NCI-H1105 treated with DMSO at 0.1 percent for 48 hours (cell line): ENCODE results near the gene SCTR.

Source experiments
- DNase-seq: peaks from one replicate; lab custom pipeline; 2025; lab: John Stamatoyannopoulos, UW

SCTR gene

GRCh38 chr2:119442850-119443249 is 81.4 kb downstream of the SCTR start:
- DNase-seq, result no peak

GRCh38 chr2:119442226-119442619 is 82.1 kb downstream of the SCTR start:
- DNase-seq, result no peak

GRCh38 chr2:119441376-119442225 is 82.7 kb downstream of the SCTR start:
- DNase-seq, result no peak

GRCh38 chr2:119440873-119441272 is 83.4 kb downstream of the SCTR start:
- DNase-seq, result no peak

DNA sequence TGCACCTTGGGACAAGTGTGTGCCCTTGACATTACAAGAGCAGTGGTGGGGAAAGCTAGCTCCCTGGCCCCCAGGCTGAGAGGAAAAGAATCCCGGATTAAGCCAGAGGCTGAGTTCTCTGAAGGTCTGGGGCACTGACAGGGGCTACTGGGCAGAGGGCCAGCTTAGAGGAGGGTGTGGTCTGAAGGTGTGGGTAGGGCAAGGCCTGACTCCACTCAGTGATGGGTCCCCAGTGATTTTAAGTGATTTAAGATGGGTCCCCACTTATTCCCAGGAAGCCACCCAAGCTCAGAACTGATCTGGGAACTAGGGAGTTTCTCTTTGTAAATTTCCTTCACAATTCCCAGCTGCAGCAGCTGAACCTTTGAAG is 83.8 kb downstream of the SCTR start:
- DNase-seq, result no peak

GRCh38 chr2:119439574-119440500 is 84.4 kb downstream of the SCTR start:
- no peak for DNase-seq

- DNase-seq, result no peak
Measured at GRCh38 chr2:119438726-119439284, 85.5 kb downstream of the SCTR start.

- DNase-seq, result no peak
Measured at GRCh38 chr2:119438128-119438656, 86.1 kb downstream of the SCTR start.

DNA sequence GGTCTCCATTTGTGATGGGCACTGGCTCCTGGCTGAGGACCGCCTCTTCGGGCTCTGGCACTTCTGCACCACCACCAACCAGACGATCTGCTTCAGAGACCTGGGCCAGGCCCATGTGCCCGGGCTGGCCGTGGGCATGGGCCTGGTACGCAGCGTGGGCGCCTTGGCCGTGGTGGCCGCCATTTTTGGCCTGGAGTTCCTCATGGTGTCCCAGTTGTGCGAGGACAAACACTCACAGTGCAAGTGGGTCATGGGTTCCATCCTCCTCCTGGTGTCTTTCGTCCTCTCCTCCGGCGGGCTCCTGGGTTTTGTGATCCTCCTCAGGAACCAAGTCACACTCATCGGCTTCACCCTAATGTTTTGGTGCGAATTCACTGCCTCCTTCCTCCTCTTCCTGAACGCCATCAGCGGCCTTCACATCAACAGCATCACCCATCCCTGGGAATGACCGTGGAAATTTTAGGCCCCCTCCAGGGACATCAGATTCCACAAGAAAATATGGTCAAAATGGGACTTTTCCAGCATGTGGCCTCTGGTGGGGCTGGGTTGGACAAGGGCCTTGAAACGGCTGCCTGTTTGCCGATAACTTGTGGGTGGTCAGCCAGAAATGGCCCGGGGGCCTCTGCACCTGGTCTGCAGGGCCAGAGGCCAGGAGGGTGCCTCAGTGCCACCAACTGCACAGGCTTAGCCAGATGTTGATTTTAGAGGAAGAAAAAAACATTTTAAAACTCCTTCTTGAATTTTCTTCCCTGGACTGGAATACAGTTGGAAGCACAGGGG is 87.1 kb downstream of the SCTR start:
- no peak for DNase-seq

GRCh38 chr2:119435953-119436297 is 88.4 kb downstream of the SCTR start:
- DNase-seq, result no peak

- DNase-seq, result no peak
Measured at GRCh38 chr2:119435081-119435952, 89.0 kb downstream of the SCTR start.

DNA sequence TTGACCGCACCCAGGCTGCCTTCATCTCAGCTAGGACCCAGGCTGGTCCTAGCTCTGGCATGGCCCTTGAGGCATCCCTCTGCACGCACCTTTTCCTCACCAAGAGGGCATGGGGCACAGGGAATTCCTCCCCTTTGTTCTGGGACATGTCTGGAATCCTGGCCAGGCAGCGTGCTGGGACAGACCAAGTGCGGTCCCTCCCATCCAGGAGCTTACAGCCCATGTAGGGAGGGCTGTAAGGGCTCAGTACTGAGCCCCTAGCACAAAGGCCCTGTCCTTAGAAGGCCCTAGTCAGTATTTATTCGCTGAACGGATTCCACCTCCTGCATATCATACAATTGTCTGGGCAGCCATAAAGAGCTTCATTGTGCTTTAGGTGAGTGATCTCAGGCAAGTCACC is 89.6 kb downstream of the SCTR start:
- no peak for DNase-seq

DNA sequence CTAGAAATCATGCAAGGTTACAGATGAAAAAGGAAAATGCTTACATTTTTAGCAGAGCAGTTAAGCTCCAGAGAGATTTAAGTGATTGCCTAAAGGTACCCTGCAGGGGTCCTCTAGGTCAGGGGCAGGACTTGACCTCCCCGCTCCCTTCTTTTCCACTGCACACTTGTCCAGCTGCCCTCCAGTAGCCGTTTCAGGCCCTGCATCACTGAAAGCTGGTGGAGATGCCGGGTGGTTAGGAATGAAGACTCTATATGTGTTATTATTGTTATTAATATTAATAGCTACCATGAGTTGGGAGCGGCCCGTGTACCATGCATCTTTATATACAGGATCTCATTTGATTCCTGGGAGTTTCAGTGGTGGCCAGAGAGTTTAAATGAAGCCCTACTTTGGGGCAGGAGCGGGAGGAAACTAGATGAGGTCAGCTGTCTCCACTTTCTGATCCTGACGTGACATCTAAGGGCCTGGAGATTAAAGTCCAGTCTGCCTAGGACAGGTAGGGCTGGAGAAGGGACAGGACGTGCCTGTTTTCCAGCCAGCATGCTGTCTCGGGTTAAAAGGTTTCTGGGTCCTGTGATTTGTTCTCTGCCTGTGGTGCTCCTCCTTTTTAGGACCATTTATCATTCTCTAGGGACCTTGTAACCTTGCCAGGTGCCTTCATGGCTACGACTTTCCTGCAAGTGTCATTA is 90.5 kb downstream of the SCTR start:
- DNase-seq, result no peak

DNA sequence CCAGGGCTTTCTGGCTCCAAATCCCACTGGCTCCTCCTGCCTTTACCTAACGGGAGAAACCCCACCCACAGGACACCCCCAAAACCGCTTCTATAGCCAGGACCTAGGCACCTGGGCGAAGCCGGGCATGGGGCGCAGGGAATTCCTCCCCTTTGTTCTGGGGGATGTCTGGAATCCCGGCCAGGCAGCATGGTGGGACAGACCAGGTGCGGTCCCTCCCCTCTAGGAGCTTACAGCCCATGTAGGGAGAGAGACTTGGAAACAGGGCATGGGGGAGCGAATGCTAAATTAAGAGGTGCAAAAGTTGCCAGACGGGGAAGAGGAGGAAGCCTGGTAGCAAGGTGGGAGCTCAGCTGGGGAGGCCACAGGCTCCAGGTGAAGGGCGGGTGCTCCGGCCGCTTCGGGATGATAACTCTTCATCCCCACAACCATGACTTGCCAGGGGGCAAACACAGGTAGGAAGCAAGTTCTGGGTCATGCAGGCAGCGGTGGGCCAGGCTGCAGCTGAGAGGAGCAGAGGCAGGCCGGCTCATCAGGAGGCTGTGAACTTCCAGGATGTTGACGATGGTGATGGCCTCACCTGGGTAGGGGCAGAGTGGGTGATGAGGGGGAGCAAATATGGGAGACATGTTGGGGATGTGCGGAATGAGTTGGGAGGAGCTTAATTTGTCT is 91.3 kb downstream of the SCTR start:
- no peak for DNase-seq

DNA sequence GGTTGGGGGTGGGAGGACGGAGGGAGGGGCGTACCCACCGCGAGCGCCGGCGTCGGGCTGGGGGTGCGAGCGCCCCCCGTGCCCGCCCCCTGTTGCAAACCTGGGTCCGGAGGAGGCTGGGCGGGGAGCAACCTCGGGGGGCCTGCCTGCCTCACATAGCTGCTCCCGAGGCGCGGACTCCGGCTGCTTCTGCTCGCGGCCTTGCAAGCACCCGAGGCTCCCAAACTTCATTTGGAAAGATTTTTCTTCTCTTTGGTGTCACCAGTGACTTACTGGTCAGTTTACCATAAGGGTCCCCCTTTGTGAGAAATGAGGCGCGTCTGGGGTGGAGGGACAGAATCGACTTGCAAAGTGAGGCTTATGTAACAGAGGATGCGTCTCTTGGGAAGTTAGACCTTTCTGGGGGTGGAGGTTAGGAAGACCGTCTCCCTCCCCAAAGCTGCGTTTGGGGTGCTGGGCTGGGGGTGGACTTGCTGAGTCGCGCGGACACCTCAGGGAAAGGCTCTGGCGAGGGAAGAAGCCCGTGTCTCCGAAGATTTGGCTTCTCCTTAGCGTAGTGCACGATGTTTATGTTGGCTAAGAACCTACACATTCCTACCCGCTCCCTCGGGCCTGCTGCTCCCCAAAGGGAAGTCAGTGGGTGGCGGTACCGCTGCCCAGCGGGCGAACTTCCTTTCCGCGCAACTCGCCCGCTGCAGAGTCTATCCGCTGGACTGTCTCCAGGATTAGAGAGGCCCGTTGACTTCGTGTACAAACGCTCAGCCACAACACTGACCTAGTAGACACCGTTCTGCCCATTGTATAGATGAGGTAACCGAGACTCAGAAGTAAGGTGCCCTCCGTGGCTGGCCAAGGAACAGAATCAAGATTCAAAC is 92.1 kb downstream of the SCTR start:
- DNase-seq, result no peak

DNA sequence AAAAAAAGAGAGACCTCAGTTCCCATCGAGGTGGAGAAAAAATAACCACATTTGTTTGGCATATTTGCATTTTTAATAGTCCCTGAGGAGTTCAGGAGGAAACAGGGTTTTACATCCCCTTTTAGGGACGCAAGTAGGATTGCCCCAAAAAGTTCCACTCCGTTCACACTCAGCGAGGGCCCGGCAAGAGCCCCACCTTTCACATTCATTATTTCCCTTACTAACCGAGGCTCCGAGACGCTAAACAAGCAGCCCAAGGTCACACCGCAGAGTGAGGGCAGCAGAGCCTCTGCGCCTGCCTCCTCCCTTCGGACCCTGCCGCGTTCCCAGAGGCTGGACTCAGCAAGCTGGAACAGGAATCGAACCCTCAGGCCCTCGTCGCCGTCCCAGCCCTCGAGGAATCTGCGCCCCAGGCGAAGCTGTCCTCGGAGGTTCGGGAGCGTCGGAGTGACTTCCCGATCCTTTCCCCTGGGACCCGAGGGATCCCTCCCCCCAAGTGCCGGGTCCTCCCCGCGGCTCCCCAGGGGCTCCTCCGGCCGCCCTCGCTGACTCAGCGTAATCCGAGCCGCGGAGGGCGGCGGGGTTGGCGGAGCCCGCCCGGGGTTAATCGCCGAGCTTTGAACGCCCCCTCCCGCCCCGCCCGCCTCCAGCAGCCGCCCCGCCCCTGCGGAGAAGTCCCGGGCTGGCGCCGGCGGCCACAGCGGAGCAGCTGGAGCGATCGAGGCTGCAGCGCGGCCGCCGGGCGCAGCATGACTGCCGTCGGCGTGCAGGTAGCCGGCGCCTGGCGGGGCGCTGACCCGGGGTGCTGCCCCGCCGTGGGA is 92.9 kb downstream of the SCTR start, which contains the start of gene TMEM37:
Gene TMEM37, plus strand, starts transcription at position 700 of the 821 bp plus-strand sequence. Its CDS starts 50 bp downstream, at position 750.
- DNase-seq, result peak; percentile 72

- no peak for DNase-seq
Measured at GRCh38 chr2:119430023-119430498, 94.2 kb downstream of the SCTR start.
